ENCODE results near the gene NFIA.

The NFIA gene

GRCh38 chr1:61247051-61247825 lies 164.9 kb downstream of the NFIA start:
- no peak for TF ChIP-seq CTCF (IDR thresholded peaks at IDR 0.05; ENCODE audit: extremely low read depth, missing control alignments)
- no peak for DNase-seq (ENCODE audit: low spot score)

GRCh38 chr1:61247881-61248752 lies 165.8 kb downstream of the NFIA start:
- no peak for TF ChIP-seq CTCF (IDR thresholded peaks at IDR 0.05; ENCODE audit: extremely low read depth, missing control alignments)
- DNase-seq (ENCODE audit: low spot score) = no peak

- no peak for TF ChIP-seq CTCF (IDR thresholded peaks at IDR 0.05; ENCODE audit: extremely low read depth, missing control alignments)
- DNase-seq (ENCODE audit: low spot score) = no peak
Observed at GRCh38 chr1:61250933-61251332, 168.6 kb downstream of the NFIA start.

- DNase-seq (ENCODE audit: low spot score) = no peak
- TF ChIP-seq CTCF (IDR thresholded peaks at IDR 0.05; ENCODE audit: extremely low read depth, missing control alignments) = no peak
Observed at GRCh38 chr1:61253059-61253735, 170.8 kb downstream of the NFIA start.

- no peak for DNase-seq (ENCODE audit: low spot score)
- no peak for TF ChIP-seq CTCF (IDR thresholded peaks at IDR 0.05; ENCODE audit: extremely low read depth, missing control alignments)
Observed at GRCh38 chr1:61253912-61254633, 171.7 kb downstream of the NFIA start.

- no peak for TF ChIP-seq CTCF (IDR thresholded peaks at IDR 0.05; ENCODE audit: extremely low read depth, missing control alignments)
- DNase-seq (ENCODE audit: low spot score) = no peak
Observed at GRCh38 chr1:61254634-61255357, 172.4 kb downstream of the NFIA start.
